Measurements from ENCODE around the gene PDE3B.

- TF ChIP-seq POLR2A (IDR thresholded peaks at IDR 0.05; ENCODE audit: low read length), result no peak
- TF ChIP-seq GATA1 (IDR thresholded peaks at IDR 0.05; ENCODE audit: low read depth, low read length), result no peak
Measured at GRCh38 chr11:14637868-14638409, 5.7 kb upstream of the PDE3B start.
